SK-N-SH treated with all-trans-retinoic acid at 6 μM for 48 hours (cell line): ENCODE data around the gene SPAG9.

Experiments
- ATAC-seq: fragments of 200-7000 bp; cut with Tn5 transposase; 3 replicates; pipeline ENCODE4 v1.9.1; 2020; ENCODE audit warnings: mild to moderate bottlenecking, moderate library complexity
- ARNTL ChIP-seq: fragments of 450-650 bp; formaldehyde crosslinking; IDR thresholded peaks from 2 replicates; pipeline ENCODE4 v1.5.0; 2020; ENCODE audit warnings: low read depth, mild to moderate bottlenecking, moderate library complexity, borderline replicate concordance
- BACH2 ChIP-seq: fragments of 250-450 bp; sonication (Bioruptor Pico); IDR thresholded peaks from 2 replicates; pipeline ENCODE4 v1.9.0; 2021; ENCODE audit warnings: mild to moderate bottlenecking, borderline replicate concordance
- CSDC2 ChIP-seq: fragments of 250-450 bp; sonication (Bioruptor Pico); IDR thresholded peaks from 2 replicates; pipeline ENCODE4 v1.5.0; 2020; ENCODE audit warnings: mild to moderate bottlenecking, moderate library complexity
- ESRRG ChIP-seq: fragments of 250-450 bp; sonication (Bioruptor Pico); IDR thresholded peaks from 2 replicates; pipeline ENCODE4 v1.6.1; 2021; ENCODE audit warnings: mild to moderate bottlenecking
- GLIS3 ChIP-seq: fragments of 250-450 bp; sonication (Bioruptor Pico); IDR thresholded peaks from 2 replicates; pipeline ENCODE4 v1.5.0; 2020; ENCODE audit warnings: mild to moderate bottlenecking, moderate library complexity
- ISL1 ChIP-seq: fragments of 250-450 bp; sonication (Bioruptor Pico); IDR thresholded peaks from 2 replicates; pipeline ENCODE4 v2.1.2; 2022; ENCODE audit warnings: mild to moderate bottlenecking, moderate library complexity
- OSR1 ChIP-seq: fragments of 250-450 bp; sonication (Bioruptor Pico); IDR thresholded peaks from 2 replicates; pipeline ENCODE4 v1.8.0; 2022; ENCODE audit warnings: moderate library complexity, mild to moderate bottlenecking, inconsistent platforms
- PPARA ChIP-seq: fragments of 250-450 bp; sonication (Bioruptor Pico); IDR thresholded peaks from 2 replicates; pipeline ENCODE4 v1.5.0; 2020; ENCODE audit warnings: mild to moderate bottlenecking, borderline replicate concordance
- RARB ChIP-seq: fragments of 250-450 bp; sonication (Bioruptor Pico); IDR thresholded peaks from 2 replicates; pipeline ENCODE4 v1.8.0; 2021; ENCODE audit warnings: mild to moderate bottlenecking, moderate library complexity
- SNAI2 ChIP-seq: fragments of 250-450 bp; sonication (Bioruptor Pico); IDR thresholded peaks from 2 replicates; pipeline ENCODE4 v1.5.0; 2020; ENCODE audit warnings: mild to moderate bottlenecking, moderate library complexity
- TCF4 ChIP-seq: fragments of 250-450 bp; sonication (Bioruptor Pico); IDR thresholded peaks from 2 replicates; pipeline ENCODE4 v1.8.0; 2021; ENCODE audit warnings: mild to moderate bottlenecking, moderate library complexity, borderline replicate concordance
- TOX ChIP-seq: fragments of 250-450 bp; sonication (Bioruptor Pico); IDR thresholded peaks from 2 replicates; pipeline ENCODE4 v1.8.0; 2021; ENCODE audit warnings: mild to moderate bottlenecking, moderate library complexity, borderline replicate concordance
- ZC3H10 ChIP-seq: fragments of 250-450 bp; sonication (Bioruptor Pico); IDR thresholded peaks from 2 replicates; pipeline ENCODE4 v1.5.1; 2021; ENCODE audit warnings: mild to moderate bottlenecking, moderate library complexity
- ZFP3 ChIP-seq: fragments of 250-450 bp; sonication (Bioruptor Pico); IDR thresholded peaks from 2 replicates; pipeline ENCODE4 v1.5.0; 2020; ENCODE audit warnings: mild to moderate bottlenecking, moderate library complexity
- ZFP30 ChIP-seq: fragments of 450-650 bp; formaldehyde crosslinking; IDR thresholded peaks from 2 replicates; pipeline ENCODE4 v1.5.0; 2022; ENCODE audit warnings: mild to moderate bottlenecking, moderate library complexity
- ZNF565 ChIP-seq: fragments of 450-650 bp; formaldehyde crosslinking; conservative IDR thresholded peaks from 2 replicates; pipeline ENCODE4 v1.5.0; 2020; ENCODE audit warnings: low read depth, mild to moderate bottlenecking, moderate library complexity
- ZNF70 ChIP-seq: fragments of 450-650 bp; formaldehyde crosslinking; IDR thresholded peaks from 2 replicates; pipeline ENCODE4 v1.5.0; 2020; ENCODE audit warnings: mild to moderate bottlenecking, moderate library complexity
- ZNF8 ChIP-seq: fragments of 450-650 bp; formaldehyde crosslinking; IDR thresholded peaks from 2 replicates; pipeline ENCODE4 v1.5.0; 2020; ENCODE audit warnings: mild to moderate bottlenecking, moderate library complexity
- TF ChIP-seq, protein P1 (sequence below): fragments of 250-450 bp; sonication (Bioruptor Pico); IDR thresholded peaks from 2 replicates; pipeline ENCODE4 v1.5.1; 2020; ENCODE audit warnings: low read depth, mild to moderate bottlenecking, moderate library complexity
- TF ChIP-seq, protein P2 (sequence below): fragments of 250-450 bp; sonication (Bioruptor Pico); IDR thresholded peaks from 2 replicates; pipeline ENCODE4 v1.5.1; 2021; ENCODE audit warnings: mild to moderate bottlenecking, moderate library complexity
- TF ChIP-seq, protein P3 (sequence below): fragments of 250-450 bp; sonication (Bioruptor Pico); IDR thresholded peaks from 2 replicates; pipeline ENCODE4 v1.8.0; 2021; ENCODE audit warnings: low read depth, mild to moderate bottlenecking, moderate library complexity, borderline replicate concordance
- TF ChIP-seq, protein P4 (sequence below): fragments of 250-450 bp; sonication (Bioruptor Pico); IDR thresholded peaks from 2 replicates; pipeline ENCODE4 v1.8.0; 2020; ENCODE audit warnings: mild to moderate bottlenecking, moderate library complexity, borderline replicate concordance
- TF ChIP-seq, protein P5 (sequence below): fragments of 250-450 bp; sonication (Bioruptor Pico); IDR thresholded peaks from 2 replicates; pipeline ENCODE4 v1.5.0; 2020; ENCODE audit warnings: mild to moderate bottlenecking, moderate library complexity

Gene SPAG9

DNA sequence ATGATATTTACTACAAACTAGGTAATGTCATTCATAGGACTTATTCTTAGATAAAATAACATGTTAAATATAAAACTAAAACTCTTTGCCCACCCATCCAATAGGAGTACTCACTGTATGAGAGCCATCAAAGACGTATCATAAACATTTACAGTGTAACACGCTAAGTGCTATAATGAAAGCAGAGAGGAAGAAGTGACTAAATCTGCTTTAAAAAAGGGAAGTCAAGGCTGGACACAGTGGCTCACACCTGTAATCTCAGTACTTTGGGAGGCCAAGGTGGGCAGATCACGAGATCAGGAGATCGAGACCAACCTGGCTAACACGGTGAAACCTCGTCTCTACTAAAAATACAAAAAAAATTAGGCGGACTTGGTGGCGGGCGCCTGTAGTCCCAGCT lies 32.4 kb downstream of the SPAG9 start:
- no peak for ATAC-seq
- TF ChIP-seq, protein P1, sequence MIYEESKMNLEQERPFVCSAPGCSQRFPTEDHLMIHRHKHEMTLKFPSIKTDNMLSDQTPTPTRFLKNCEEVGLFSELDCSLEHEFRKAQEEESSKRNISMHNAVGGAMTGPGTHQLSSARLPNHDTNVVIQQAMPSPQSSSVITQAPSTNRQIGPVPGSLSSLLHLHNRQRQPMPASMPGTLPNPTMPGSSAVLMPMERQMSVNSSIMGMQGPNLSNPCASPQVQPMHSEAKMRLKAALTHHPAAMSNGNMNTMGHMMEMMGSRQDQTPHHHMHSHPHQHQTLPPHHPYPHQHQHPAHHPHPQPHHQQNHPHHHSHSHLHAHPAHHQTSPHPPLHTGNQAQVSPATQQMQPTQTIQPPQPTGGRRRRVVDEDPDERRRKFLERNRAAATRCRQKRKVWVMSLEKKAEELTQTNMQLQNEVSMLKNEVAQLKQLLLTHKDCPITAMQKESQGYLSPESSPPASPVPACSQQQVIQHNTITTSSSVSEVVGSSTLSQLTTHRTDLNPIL (CRISPR knock-in tag), result no peak
- no peak for TF ChIP-seq ARNTL (CRISPR knock-in tag)
- TF ChIP-seq, protein P2, sequence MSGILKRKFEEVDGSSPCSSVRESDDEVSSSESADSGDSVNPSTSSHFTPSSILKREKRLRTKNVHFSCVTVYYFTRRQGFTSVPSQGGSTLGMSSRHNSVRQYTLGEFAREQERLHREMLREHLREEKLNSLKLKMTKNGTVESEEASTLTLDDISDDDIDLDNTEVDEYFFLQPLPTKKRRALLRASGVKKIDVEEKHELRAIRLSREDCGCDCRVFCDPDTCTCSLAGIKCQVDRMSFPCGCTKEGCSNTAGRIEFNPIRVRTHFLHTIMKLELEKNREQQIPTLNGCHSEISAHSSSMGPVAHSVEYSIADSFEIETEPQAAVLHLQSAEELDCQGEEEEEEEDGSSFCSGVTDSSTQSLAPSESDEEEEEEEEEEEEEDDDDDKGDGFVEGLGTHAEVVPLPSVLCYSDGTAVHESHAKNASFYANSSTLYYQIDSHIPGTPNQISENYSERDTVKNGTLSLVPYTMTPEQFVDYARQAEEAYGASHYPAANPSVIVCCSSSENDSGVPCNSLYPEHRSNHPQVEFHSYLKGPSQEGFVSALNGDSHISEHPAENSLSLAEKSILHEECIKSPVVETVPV, result no peak
- TF ChIP-seq ESRRG (CRISPR knock-in tag), result no peak
- no peak for TF ChIP-seq PPARA (CRISPR knock-in tag)
- no peak for TF ChIP-seq ZFP3
- TF ChIP-seq ZFP30 (CRISPR knock-in tag), result no peak
- no peak for TF ChIP-seq TCF4 (CRISPR knock-in tag)
- no peak for TF ChIP-seq GLIS3 (CRISPR knock-in tag)

DNA sequence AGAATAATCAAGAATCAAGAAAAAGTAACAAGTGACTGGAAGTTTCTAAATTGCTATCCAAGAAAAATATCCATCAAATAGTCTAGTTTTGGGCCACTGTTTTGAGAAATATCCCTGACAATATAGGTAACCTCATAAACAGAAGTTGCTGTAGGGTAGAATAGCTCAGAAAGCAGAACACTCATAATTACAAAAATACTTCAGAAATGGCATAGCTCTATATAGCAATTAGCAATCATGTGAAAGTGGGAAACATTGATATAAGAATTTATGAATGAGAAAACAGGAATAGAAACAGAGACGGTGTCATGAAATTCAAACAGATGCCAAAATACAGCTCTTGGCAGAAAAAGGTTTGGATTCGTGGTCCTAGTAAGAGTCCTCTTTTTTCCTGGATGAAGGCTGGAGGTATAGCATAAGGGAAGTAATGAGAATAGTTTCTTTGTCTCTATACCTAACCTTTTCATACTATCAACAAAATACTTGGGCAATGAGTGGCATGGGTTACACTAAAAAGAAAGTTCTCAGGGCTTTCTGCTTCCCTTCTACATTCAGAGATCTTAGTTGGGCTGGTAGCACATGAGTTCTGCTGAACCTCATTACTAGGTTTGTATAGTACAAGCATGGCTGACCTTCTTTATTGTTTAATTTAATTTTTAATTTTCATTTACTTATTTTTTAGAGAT lies 33.5 kb downstream of the SPAG9 start:
- no peak for ATAC-seq
- no peak for TF ChIP-seq ZC3H10 (CRISPR knock-in tag)
- TF ChIP-seq TOX, result no peak
- TF ChIP-seq ESRRG (CRISPR knock-in tag), result no peak
- no peak for TF ChIP-seq CSDC2 (CRISPR knock-in tag)
- TF ChIP-seq RARB (CRISPR knock-in tag), result no peak
- TF ChIP-seq SNAI2 (CRISPR knock-in tag), result no peak
- TF ChIP-seq, protein P1 (CRISPR knock-in tag), result no peak

DNA sequence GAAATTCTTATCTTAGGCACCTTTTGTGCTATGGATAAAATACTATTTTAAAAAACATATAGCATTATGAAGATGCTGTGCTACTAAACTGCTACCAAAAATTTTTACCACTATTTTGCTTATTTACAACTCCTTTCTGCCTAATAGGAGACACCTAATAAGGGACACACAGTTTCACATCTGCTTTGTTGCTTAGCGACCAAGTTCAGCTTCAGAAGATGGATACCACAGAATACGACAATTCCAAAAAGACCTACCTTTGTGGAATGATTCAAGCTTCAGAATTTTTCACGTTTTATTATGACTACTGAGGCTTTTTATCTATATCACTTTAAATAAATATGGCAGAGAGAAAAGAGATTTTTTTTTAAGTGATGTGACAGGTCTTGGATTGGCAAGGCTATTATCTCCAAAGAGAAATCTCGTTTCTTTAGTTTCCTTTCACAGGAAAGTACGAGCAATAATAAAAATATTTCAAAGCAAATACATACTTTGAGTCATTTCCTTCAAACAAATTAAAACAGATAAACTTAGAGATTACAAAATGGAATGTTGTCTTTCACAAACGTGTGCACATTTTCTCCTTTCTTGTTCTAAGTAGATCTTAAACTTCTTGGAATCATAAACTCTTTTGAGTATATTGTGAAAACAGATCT lies 35.4 kb downstream of the SPAG9 start:
- ATAC-seq, result peak; percentile 60
- TF ChIP-seq ISL1 (CRISPR knock-in tag) (peak; percentile 22; the same call in 1 of the 2 replicates), BACH2 (no peak), TCF4 (CRISPR knock-in tag) (no peak), OSR1 (no peak), SNAI2 (CRISPR knock-in tag) (no peak)

DNA sequence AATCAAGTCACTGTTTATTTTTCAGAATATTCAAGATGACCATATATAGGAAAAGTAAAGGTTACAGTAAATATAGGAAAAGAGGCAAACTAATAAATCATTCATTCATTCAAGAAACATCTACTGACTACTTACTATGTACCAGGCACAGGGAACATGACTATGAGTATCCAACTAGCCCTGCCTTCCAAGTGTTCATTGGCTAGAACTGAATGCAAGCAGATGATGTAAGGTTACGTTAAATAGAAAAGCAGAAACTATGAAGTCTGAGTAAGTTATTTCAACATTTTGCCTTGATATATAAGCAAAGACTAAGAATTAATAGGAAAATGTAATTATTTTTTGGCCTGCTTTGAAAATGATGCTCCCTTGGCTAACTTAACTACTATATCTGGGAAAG lies 36.7 kb downstream of the SPAG9 start:
- no peak for ATAC-seq
- TF ChIP-seq, protein P2, result no peak
- TF ChIP-seq ZNF565 (CRISPR knock-in tag) (no peak), ZC3H10 (CRISPR knock-in tag) (no peak), CSDC2 (CRISPR knock-in tag) (no peak), ZNF8 (CRISPR knock-in tag) (no peak), GLIS3 (CRISPR knock-in tag) (no peak), ZNF70 (no peak), ZFP30 (CRISPR knock-in tag) (no peak), ISL1 (CRISPR knock-in tag) (no peak), ESRRG (CRISPR knock-in tag) (no peak), ZFP3 (no peak), TCF4 (CRISPR knock-in tag) (no peak), RARB (CRISPR knock-in tag) (no peak), PPARA (CRISPR knock-in tag) (no peak), OSR1 (no peak)
- TF ChIP-seq, protein P3, sequence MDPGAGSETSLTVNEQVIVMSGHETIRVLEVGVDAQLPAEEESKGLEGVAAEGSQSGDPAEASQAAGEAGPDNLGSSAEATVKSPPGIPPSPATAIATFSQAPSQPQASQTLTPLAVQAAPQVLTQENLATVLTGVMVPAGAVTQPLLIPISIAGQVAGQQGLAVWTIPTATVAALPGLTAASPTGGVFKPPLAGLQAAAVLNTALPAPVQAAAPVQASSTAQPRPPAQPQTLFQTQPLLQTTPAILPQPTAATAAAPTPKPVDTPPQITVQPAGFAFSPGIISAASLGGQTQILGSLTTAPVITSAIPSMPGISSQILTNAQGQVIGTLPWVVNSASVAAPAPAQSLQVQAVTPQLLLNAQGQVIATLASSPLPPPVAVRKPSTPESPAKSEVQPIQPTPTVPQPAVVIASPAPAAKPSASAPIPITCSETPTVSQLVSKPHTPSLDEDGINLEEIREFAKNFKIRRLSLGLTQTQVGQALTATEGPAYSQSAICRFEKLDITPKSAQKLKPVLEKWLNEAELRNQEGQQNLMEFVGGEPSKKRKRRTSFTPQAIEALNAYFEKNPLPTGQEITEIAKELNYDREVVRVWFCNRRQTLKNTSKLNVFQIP (CRISPR knock-in tag), result no peak
- TF ChIP-seq, protein P4, sequence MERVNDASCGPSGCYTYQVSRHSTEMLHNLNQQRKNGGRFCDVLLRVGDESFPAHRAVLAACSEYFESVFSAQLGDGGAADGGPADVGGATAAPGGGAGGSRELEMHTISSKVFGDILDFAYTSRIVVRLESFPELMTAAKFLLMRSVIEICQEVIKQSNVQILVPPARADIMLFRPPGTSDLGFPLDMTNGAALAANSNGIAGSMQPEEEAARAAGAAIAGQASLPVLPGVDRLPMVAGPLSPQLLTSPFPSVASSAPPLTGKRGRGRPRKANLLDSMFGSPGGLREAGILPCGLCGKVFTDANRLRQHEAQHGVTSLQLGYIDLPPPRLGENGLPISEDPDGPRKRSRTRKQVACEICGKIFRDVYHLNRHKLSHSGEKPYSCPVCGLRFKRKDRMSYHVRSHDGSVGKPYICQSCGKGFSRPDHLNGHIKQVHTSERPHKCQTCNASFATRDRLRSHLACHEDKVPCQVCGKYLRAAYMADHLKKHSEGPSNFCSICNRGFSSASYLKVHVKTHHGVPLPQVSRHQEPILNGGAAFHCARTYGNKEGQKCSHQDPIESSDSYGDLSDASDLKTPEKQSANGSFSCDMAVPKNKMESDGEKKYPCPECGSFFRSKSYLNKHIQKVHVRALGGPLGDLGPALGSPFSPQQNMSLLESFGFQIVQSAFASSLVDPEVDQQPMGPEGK (CRISPR knock-in tag), result no peak
- TF ChIP-seq, protein P5, sequence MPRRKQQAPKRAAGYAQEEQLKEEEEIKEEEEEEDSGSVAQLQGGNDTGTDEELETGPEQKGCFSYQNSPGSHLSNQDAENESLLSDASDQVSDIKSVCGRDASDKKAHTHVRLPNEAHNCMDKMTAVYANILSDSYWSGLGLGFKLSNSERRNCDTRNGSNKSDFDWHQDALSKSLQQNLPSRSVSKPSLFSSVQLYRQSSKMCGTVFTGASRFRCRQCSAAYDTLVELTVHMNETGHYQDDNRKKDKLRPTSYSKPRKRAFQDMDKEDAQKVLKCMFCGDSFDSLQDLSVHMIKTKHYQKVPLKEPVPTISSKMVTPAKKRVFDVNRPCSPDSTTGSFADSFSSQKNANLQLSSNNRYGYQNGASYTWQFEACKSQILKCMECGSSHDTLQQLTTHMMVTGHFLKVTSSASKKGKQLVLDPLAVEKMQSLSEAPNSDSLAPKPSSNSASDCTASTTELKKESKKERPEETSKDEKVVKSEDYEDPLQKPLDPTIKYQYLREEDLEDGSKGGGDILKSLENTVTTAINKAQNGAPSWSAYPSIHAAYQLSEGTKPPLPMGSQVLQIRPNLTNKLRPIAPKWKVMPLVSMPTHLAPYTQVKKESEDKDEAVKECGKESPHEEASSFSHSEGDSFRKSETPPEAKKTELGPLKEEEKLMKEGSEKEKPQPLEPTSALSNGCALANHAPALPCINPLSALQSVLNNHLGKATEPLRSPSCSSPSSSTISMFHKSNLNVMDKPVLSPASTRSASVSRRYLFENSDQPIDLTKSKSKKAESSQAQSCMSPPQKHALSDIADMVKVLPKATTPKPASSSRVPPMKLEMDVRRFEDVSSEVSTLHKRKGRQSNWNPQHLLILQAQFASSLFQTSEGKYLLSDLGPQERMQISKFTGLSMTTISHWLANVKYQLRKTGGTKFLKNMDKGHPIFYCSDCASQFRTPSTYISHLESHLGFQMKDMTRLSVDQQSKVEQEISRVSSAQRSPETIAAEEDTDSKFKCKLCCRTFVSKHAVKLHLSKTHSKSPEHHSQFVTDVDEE (CRISPR knock-in tag), result no peak
